ENCODE results near the gene SSTR1.

Gene SSTR1

GRCh38 chr14:38233218-38233617 lies 25.5 kb downstream of the SSTR1 start:
- no peak for DNase-seq (ENCODE audit: low read depth in 2 of 2, low spot score in 1 of 2)

GRCh38 chr14:38238332-38238731 lies 30.6 kb downstream of the SSTR1 start:
- no peak for DNase-seq (ENCODE audit: low read depth in 2 of 2, low spot score in 1 of 2)

- no peak for DNase-seq (ENCODE audit: low read depth in 2 of 2, low spot score in 1 of 2)
Observed at GRCh38 chr14:38238878-38239277, 31.2 kb downstream of the SSTR1 start.

- DNase-seq (ENCODE audit: low read depth in 2 of 2, low spot score in 1 of 2): no peak
Observed at GRCh38 chr14:38243696-38244240, 36.1 kb downstream of the SSTR1 start.

- no peak for DNase-seq (ENCODE audit: low read depth in 2 of 2, low spot score in 1 of 2)
Observed at GRCh38 chr14:38248321-38249028, 40.8 kb downstream of the SSTR1 start.

DNA sequence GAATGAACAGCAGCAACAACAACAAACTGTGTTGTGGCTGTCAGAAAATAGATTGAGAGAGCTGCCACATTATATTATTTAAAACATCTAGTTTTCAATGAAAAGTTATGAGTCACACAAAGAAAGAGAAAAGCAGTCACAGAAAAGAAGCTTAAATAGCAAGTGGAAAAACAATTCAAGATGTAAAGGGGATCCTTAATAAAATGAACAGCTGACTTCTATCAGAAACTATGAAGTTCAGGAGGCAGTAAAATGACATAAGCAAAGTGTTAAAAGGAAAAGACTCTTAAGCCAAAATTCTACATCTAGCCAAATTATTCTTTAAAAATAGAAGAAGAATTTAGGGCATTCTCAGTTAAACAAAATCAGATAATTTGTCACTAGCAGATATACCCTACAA lies 42.6 kb downstream of the SSTR1 start:
- no peak for DNase-seq (ENCODE audit: low read depth in 2 of 2, low spot score in 1 of 2)

DNA sequence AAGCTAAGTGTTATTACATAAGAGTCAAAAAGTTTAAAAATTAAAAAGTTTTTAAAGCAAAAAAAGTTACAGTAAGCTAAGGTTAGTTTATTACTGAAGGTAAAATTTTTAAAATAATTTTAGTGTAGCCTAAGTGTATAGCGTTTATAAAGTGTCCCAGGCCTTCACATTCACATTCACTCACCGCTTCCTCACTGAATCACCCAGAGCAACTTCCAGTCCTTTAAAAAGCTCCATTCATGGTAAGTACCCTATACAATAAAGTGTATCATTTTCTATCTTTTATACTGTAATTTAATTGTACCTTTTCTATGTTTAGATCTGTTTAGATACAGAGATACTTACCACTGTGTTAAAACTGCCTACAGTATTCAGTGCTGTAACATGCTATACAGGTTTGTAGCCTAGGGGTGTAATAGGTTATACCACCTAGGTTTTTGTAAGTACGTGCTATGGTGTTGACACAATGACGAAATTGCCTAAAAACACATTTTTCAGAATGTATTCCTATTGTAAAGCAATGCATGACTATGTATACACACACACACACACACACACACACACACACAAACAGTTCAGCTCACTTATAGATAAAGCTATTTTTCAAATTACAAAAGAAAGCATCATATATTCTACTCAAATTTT lies 44.5 kb downstream of the SSTR1 start:
- no peak for DNase-seq (ENCODE audit: low read depth in 2 of 2, low spot score in 1 of 2)

- no peak for DNase-seq (ENCODE audit: low read depth in 2 of 2, low spot score in 1 of 2)
Observed at GRCh38 chr14:38253676-38254075, 46.0 kb downstream of the SSTR1 start.

DNA sequence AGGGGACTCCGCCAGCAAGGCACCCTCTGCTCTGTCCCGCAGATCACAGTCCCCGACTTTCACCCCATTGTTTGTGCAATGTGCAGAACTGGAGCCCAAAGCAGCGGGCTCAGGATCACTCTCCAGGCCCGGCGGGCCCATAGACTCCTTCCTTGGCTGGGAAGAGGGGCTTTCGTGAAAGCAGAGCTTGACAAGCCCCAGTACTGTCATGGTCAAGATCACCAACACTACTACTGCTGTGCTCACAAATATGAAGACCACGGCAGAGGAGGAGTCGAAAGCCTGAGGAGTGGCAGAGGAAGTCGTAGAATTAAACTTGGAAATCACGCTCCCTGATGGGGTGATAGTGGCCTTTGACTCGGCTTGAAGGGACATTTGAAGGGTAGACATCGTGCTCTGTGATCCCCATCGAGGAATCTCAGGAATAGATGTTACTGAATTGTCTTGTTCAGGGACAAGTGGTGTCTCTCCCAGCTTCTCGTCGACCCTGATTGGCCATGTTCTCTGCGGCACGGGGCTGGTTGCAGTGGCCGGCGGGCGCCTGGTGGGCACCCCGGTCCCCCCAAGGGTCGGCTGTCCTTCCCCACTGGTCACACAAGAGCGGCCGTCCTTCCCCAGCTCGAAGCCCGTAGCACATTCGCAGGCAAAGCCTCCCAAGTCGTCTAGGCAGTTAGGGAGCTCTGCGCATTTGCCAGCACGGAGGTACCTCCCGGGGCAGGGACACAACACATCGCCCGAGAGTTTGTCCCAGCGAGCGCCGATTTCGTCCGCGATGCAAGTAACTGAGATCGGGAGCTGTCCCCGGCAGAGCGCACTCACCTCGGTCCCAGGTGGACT lies 47.1 kb downstream of the SSTR1 start:
- no peak for DNase-seq (ENCODE audit: low read depth in 2 of 2, low spot score in 1 of 2)

DNA sequence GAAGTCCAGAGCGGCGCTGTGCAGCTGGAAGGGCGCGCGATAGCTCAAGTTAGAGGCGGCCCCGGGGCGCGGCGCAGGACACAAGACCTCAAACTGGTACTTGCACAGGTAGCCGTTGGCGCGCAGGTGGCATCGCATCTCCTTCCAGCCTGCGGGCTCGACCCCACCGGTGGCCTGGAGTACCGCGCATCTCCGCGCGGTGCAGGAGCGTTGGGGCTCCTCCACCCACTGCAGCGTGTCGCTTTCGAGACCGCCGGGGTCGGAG lies 47.6 kb downstream of the SSTR1 start:
- no peak for DNase-seq (ENCODE audit: low read depth in 2 of 2, low spot score in 1 of 2)

GRCh38 chr14:38255673-38256532 lies 48.2 kb downstream of the SSTR1 start, which contains the start of gene CLEC14A:
CLEC14A (minus strand) TSS chr14:38256093; CDS start chr14:38256022, 71 bp downstream.
- DNase-seq (ENCODE audit: low read depth in 2 of 2, low spot score in 1 of 2): no peak

GRCh38 chr14:38256533-38256840 lies 48.8 kb downstream of the SSTR1 start:
- no peak for DNase-seq (ENCODE audit: low read depth in 2 of 2, low spot score in 1 of 2)

DNA sequence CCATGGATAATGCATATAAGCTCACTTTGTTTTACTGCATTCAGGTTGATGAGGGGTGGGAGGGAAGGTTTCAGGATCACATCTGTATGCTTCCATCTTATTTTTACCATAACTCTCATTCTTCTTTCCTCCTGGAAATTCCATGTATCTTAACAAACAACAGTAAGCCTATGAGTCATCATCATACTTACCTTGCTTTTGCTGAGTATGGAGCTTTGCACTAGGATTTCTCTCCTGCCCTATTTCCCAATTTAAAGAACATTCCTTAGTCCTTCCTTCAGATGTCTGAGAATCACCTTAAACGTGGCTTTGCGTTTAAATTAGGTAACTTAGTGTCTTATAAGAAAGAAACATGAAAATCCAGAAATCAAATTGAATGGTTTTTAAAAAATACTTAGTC lies 49.8 kb downstream of the SSTR1 start:
- no peak for DNase-seq (ENCODE audit: low read depth in 2 of 2, low spot score in 1 of 2)

- DNase-seq (ENCODE audit: low read depth in 2 of 2, low spot score in 1 of 2): no peak
Observed at GRCh38 chr14:38261620-38262019, 53.9 kb downstream of the SSTR1 start.
